HepG2 (cell line): ENCODE measurements around the gene BCL7A. TPM values are rescaled to one million over a fixed set of nuclear protein-coding genes. Genes with fewer than 3 reads are reported as not detected.

ENCODE experiments used
- BCL6 ChIP-seq: IDR thresholded peaks from 2 replicates; pipeline ENCODE4 v1.6.1; 2016; ENCODE audit warnings: missing genetic modification reagents, missing compliant biosample characterization
- CBX5 ChIP-seq: sonication (generic); formaldehyde crosslinking; IDR thresholded peaks from 2 replicates; pipeline ENCODE4 v1.4.0; 2020; ENCODE audit warnings: missing genetic modification reagents, borderline replicate concordance
- CCDC6 ChIP-seq: sonication (generic); formaldehyde crosslinking; IDR thresholded peaks from 2 replicates; pipeline ENCODE4 v1.8.1; 2022; ENCODE audit warnings: mild to moderate bottlenecking, missing genetic modification reagents, moderate library complexity
- DMTF1 ChIP-seq: sonication (generic); formaldehyde crosslinking; IDR thresholded peaks from 2 replicates; pipeline ENCODE4 v1.4.0; 2020; ENCODE audit warnings: mild to moderate bottlenecking, missing genetic modification reagents
- HOXA9 ChIP-seq: sonication (generic); formaldehyde crosslinking; IDR thresholded peaks from 2 replicates; pipeline ENCODE4 v1.8.1; 2022; ENCODE audit warnings: missing genetic modification reagents, mild to moderate bottlenecking, moderate library complexity, borderline replicate concordance
- IRF2 ChIP-seq: IDR thresholded peaks from 2 replicates; pipeline ENCODE4 v1.6.1; 2018; ENCODE audit warnings: missing genetic modification reagents, missing compliant biosample characterization
- KAT8 ChIP-seq: IDR thresholded peaks from 2 replicates; pipeline ENCODE4 v1.6.1; 2016; ENCODE audit warnings: missing genetic modification reagents, missing compliant biosample characterization
- NR1H2 ChIP-seq: sonication (generic); formaldehyde crosslinking; IDR thresholded peaks from 2 replicates; pipeline ENCODE4 v1.8.1; 2022; ENCODE audit warnings: low read depth, missing genetic modification reagents, borderline replicate concordance
- NR2F2 ChIP-seq: IDR thresholded peaks from 2 replicates; pipeline ENCODE4 v1.6.1; 2012; ENCODE audit warnings: low read depth, inconsistent platforms, borderline replicate concordance
- REL ChIP-seq: sonication (generic); formaldehyde crosslinking; conservative IDR thresholded peaks from 2 replicates; pipeline ENCODE4 v1.8.0; 2022; ENCODE audit warnings: mild to moderate bottlenecking, missing genetic modification reagents, moderate library complexity
- RORA ChIP-seq: sonication (generic); formaldehyde crosslinking; IDR thresholded peaks from 2 replicates; pipeline ENCODE4 v1.5.0; 2020; ENCODE audit warnings: mild to moderate bottlenecking, missing genetic modification reagents, moderate library complexity
- SNAPC4 ChIP-seq: sonication (generic); formaldehyde crosslinking; IDR thresholded peaks from 2 replicates; pipeline ENCODE4 v1.4.0; 2020; ENCODE audit warnings: mild to moderate bottlenecking, missing genetic modification reagents
- SRSF4 ChIP-seq: fragments of 200-400 bp; formaldehyde crosslinking; IDR thresholded peaks from one replicate; pipeline ENCODE4 v1.6.1; 2018; ENCODE audit warnings: mild to moderate bottlenecking, low read depth, low read length, moderate library complexity; ENCODE audit not compliant: poor library complexity, severe bottlenecking
- THAP7 ChIP-seq: sonication (generic); formaldehyde crosslinking; IDR thresholded peaks from 2 replicates; pipeline ENCODE4 v1.8.1; 2023; ENCODE audit warnings: mild to moderate bottlenecking, missing genetic modification reagents
- TOE1 ChIP-seq: sonication (generic); formaldehyde crosslinking; IDR thresholded peaks from 2 replicates; pipeline ENCODE4 v1.4.0; 2020; ENCODE audit warnings: mild to moderate bottlenecking, missing genetic modification reagents
- ZBTB8A ChIP-seq: sonication (generic); formaldehyde crosslinking; IDR thresholded peaks from 2 replicates; pipeline ENCODE4 v1.4.0; 2020; ENCODE audit warnings: mild to moderate bottlenecking, low read depth, missing genetic modification reagents, borderline replicate concordance
- ZFP37 ChIP-seq: sonication (generic); formaldehyde crosslinking; IDR thresholded peaks from 2 replicates; pipeline ENCODE4 v1.4.0; 2020; ENCODE audit warnings: missing genetic modification reagents, borderline replicate concordance
- ZNF20 ChIP-seq: sonication (generic); formaldehyde crosslinking; IDR thresholded peaks from 2 replicates; pipeline ENCODE4 v1.4.0; 2020; ENCODE audit warnings: mild to moderate bottlenecking, moderate library complexity, missing genetic modification reagents
- ZNF232 ChIP-seq: sonication (generic); formaldehyde crosslinking; IDR thresholded peaks from 2 replicates; pipeline ENCODE4 v1.4.0; 2020; ENCODE audit warnings: missing genetic modification reagents, borderline replicate concordance
- ZNF546 ChIP-seq: sonication (generic); formaldehyde crosslinking; conservative IDR thresholded peaks from 2 replicates; pipeline ENCODE4 v1.8.1; 2023; ENCODE audit warnings: mild to moderate bottlenecking, missing genetic modification reagents
- ZNF672 ChIP-seq: sonication (generic); formaldehyde crosslinking; IDR thresholded peaks from 2 replicates; pipeline ENCODE4 v1.8.1; 2022; ENCODE audit warnings: missing genetic modification reagents
- ZNF720 ChIP-seq: sonication (generic); formaldehyde crosslinking; IDR thresholded peaks from 2 replicates; pipeline ENCODE4 v1.4.0; 2020; ENCODE audit warnings: missing genetic modification reagents
- polyA plus RNA-seq, 8 experiments: library from polyadenylated mRNA; depleted of rRNA in 3 of 8; stranded (reverse) in 7 of 8; unstranded in 1 of 8; fragments of >200 nt; fragmentation: Illumina TruSeq in 4 of 8; extraction: Trizol in 4 of 8; gene quantifications; 2 replicates each; pipeline versions ENCODE4 v1.2.1 to v1.2.3, GENCODE V29; 2011 to 2016; ENCODE audit warnings: low read depth in 4 of 8, missing spikeins in 1 of 8, mixed read lengths in 1 of 8; ENCODE audit not compliant: insufficient read depth in 1 of 8
- total RNA-seq, 5 experiments: library from RNA; depleted of rRNA; stranded (reverse); fragments of >200 nt; fragmentation: Illumina TruSeq; extraction: Trizol; gene quantifications; 2 replicates each; pipeline ENCODE4 v1.2.3, GENCODE V29; 2016; ENCODE audit warnings: low read depth in 1 of 5

Gene BCL7A
- total and polyA plus RNA-seq, 2 of the 13 experiments (the other 11 are each of a cell fraction or from before 2014, with no cell fraction given), result 4.1 to 6.2 TPM

DNA sequence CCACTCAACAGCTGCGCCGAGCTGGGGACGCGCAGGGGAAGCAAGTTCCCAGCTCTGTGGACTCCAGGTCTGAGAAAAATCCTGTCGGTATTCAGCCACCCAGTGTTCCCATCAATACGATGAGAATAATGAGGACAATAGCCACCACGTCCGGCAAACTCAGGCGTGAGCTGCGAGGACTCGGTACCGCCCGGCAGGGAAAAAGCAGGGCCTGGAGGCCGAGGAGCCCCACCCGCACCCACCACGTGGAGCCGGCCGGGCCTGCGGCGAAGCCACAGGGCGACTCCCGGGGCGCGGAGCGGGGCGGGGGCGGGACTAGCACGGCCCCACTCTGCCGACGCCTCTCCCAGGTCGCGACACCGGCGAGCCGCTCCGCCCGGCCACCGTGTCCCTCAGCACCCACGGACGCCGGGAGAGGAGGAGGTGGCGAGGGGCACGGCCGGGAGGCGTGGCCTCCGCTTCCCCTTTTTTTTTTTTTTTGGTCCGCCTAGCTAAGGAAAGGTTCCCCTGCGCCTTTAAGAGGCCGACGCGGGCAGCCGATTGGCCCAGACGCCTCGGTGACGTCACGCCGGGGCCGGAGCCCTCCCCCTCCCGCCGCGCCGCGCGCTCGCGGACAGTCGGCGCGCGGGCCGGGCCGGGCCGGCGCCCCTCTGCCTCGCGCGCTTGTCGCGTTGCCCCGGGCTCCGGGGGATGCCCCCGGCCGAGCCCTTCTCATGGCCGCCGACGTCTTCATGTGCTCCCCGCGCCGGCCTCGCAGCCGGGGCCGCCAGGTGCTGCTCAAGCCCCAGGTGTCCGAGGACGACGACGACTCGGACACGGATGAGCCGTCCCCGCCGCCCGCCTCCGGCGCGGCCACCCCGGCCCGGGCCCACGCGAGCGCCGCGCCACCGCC, 56.7 kb downstream of the BCL7A start, which contains the start of gene MLXIP (continued):
- no peak for TF ChIP-seq THAP7 (CRISPR knock-in tag)
- no peak for TF ChIP-seq SNAPC4
- no peak; the same call in 1 of the 2 replicates for TF ChIP-seq BCL6 (CRISPR knock-in tag)
- TF ChIP-seq ZFP37 (CRISPR knock-in tag), result peak; percentile 66; the same call in 1 of the 2 replicates
- TF ChIP-seq SRSF4, result no peak
- TF ChIP-seq ZNF20 (CRISPR knock-in tag), result no peak; the same call in 1 of the 2 replicates
- peak; percentile 54; the same call in 1 of the 2 replicates for TF ChIP-seq ZBTB8A (CRISPR knock-in tag)
- TF ChIP-seq KAT8 (CRISPR knock-in tag), result no peak
- TF ChIP-seq ZNF232 (CRISPR knock-in tag), result peak; percentile 78; the same call in 1 of the 2 replicates
- TF ChIP-seq ZNF720 (CRISPR knock-in tag), result no peak
- no peak; the same call in 1 of the 2 replicates for TF ChIP-seq CCDC6 (CRISPR knock-in tag)
- TF ChIP-seq CBX5, result no peak
- TF ChIP-seq ZNF546, result peak; percentile 75
- TF ChIP-seq ZNF672, result no peak
- no peak for TF ChIP-seq DMTF1 (CRISPR knock-in tag)
- TF ChIP-seq HOXA9 (CRISPR knock-in tag), result peak; percentile 11; the same call in 1 of the 2 replicates
- TF ChIP-seq NR2F2, result no peak; the same call in 1 of the 2 replicates
- TF ChIP-seq NR1H2 (CRISPR knock-in tag), result no peak
- no peak; the same call in 1 of the 2 replicates for TF ChIP-seq REL (CRISPR knock-in tag)
- TF ChIP-seq TOE1 (CRISPR knock-in tag), result no peak
- TF ChIP-seq IRF2 (CRISPR knock-in tag), result peak; percentile 36; the same call in 1 of the 2 replicates
- TF ChIP-seq RORA (CRISPR knock-in tag), result no peak
